GM21423 (cell line): ENCODE data around the gene OGA.

Source experiments
- ATAC-seq: cut with Tn5 transposase; IDR thresholded peaks from one replicate; pipeline ENCODE4 v1.9.1; 2021; ENCODE audit warnings: mild to moderate bottlenecking, moderate library complexity; ENCODE audit not compliant: unreplicated experiment

The OGA gene

DNA sequence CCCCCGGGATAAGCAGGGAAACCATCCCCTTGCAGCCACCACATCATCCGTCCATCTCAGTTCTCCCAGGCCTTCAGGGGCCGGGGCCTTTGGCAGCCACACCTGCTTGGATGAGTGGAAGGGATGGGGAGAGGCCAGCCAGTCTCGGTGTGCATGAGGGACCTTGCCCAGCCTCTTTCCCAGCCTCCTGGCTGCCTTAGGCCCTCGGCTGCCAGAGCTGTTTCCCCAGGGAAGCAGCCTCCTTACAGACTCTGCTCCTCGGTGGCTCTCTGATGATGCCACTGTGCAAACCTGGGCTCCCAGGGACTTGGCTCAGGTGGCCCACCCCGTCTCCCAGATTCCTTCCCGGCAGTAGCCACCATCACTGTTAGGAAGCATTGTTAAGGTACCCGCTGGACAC, 57.0 kb downstream of the OGA start:
- ATAC-seq: no peak

DNA sequence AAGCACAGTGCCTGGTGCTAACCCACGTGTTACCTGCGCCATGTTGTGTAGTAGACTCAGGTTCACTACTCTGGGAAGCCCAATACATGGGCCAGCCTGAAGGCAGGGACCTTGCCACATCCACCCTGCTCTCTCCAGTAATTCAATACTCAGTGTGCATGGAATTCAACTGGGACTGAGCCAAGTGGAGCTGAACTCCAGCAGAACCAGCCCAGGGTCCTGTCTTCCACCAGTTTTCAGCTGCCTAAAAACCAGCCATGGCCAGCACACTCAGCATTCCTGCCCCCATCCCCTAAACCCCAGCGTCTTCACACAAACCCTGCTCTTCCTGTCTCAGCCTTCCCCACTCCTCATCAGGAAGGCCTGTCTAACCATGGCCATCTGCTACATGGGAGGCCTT, 57.7 kb downstream of the OGA start:
- ATAC-seq: no peak

DNA sequence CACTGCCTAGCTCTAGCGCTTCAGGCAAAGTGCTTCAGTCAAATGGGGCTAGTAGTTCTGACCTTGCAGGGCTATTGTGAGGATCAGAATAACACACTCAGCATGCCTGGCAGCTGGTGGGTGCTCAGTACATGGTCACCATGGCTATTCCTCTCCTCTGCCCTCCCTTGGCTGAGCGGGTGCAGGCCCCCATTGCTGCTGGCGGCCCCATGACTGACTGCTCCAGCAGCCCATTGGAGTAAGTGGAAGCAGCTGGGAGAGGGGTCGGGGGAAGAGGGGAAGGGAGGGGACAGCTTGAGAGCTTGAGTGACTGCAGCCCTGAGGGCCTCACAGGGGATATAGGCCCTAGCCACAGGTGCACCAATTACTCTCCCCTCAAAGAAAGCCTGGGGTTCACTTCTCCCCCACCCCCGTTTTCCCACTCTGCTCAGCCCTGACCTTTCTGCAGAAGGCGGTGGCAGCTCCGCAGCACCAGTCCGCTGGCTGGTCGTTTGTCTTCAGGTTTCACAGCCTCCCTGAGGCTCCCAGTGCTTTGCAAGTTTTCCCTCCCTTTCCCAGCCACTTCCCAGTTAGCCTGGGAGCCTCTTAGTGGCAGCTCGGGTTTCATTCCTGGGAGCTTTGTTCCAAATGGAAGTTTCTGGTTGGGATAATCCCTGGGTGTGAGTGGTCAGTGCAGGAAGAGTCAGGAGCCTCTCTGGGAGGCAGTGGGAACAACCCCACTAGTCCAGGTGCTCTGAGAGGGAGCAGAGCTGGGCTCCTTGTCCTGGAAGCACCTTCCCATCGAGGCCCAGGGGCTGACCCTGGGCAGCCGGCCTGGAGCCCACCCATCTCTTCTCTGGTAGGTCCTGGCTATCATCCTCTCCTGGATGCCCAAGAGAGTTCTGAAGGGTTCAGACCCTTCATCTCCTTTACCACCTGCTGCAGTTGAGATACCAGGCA, 58.7 kb downstream of the OGA start:
- ATAC-seq: no peak

DNA sequence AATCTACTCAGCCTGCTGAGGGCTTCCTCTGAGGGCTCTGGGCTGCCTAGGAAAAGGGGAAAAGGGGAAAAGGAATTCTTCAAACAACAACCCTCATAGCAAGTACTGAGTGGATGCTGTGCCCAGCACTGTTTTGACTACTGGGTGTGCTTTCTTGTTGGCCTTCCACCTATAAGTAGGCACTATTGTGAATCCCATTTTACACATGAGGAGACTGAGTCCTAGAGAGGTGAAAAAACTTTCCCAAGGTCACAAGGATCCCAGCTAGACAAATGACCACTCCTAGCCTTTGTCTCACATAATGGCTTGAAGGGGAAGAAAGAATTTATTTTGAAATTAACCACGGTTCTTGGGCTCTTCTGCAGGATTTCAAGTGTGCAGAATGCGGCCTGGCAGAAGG, 59.4 kb downstream of the OGA start:
- no peak for ATAC-seq

DNA sequence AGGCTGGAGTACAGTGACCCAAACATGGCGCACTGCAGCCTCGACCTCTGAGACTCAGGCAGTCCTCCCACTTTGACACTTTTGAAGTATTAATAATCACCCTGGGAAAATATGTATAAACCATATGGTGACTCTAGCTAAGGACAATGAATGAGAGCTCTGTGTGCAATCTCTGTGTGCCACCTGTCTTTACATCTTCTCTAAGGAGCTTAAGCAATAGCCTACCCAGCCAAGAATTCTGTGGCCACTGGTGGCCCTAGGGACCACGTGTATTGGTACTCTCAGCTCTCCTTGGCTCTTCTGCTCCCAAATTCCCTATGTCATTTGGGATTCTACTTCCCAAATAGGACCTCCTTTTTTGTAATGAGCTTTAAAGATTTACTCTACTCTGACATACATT, 66.0 kb downstream of the OGA start:
- ATAC-seq: no peak

DNA sequence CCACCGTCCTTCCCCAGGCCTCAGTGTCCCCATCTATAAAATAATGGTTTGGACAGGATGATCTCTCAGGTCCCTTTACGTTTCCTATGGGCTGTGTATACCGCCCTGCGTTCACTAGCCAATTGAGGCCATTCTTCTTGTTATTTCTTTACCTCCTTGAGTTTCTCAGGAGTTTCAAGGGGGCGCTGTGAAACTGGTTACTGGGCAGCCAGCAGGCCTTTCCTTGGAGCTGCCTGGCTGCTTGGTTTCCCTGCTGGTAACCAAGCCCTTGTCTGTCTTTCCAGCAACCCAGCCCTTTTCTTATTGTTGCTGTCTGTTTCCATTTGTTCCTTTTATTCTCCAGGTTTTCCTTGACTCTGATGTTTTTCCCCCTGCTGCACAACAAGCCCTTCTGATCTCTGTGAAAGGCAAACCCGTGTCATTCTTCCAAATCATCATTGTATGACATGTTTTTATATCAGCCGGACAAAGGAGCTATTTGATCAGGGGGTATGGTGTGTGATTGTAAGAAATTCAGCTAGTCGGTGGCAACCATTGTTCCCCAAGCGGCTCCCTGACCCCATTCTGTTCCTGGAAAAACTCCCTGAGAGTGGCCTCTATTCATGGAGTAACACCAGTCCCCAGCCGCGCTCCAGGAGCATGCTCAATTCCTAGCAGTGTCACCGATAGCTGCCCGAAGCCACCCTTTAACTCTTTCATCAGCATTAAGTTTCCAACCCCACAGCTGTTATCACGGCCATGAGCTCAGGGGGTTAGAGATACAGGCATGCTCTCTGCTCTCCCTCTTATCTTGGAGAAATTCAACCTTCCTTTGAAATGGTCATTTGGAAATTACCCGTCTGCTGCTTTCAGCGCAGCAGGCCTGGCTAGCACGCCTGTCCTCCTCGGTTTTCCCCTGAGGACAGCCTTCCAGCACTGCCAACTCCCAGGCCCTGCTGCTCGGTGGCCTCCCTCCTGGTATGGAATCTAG, 68.9 kb downstream of the OGA start:
- no peak for ATAC-seq

DNA sequence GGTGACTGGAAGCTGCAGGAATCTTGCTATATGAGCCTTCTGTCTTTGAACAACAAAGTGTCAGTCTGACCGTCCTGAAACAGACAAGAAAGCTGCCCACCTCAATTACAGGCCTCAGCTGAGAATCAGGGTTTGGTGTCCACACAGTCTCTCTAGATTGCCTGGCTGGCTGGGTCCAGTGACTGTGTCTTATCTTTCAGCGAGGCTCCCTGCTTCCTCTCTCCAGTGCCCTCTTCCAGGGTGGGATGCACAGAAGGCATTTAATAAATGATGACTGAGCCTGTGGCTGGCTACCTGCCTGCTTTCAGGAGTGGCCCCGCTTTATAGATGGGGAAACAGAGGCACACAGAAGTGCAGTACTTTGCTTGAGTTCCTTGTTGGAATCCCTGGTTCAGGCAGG, 69.7 kb downstream of the OGA start:
- ATAC-seq: no peak

DNA sequence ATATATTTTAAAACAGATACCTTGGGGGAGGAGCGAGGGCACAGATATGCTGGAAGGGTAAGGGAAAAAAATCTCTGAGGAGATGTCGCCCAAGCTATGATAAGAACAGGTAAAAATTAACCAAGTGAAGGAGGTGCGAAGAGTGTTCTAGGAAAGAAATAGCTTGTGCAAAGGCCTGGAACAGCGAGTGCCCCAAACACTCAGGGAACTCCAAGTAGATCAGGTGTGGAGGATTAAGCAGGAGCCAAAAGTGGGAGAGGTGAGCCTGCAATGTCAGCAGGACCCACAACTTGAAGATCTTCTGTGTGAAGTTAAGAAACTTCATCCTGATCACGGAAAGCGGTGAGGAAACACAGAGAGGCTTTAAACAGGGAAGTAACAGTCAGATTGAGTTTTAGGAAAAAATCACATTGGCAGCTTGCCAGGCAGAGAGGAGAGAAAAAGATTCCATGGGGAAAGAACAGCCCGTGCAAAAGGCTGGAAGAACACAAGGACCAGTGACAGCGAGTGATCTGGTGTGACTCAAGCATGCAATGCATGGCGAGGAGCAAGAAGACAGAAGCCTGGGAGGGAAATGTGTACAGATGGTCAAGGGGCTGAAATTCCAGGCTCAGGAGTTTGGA, 73.1 kb downstream of the OGA start:
- ATAC-seq: no peak

DNA sequence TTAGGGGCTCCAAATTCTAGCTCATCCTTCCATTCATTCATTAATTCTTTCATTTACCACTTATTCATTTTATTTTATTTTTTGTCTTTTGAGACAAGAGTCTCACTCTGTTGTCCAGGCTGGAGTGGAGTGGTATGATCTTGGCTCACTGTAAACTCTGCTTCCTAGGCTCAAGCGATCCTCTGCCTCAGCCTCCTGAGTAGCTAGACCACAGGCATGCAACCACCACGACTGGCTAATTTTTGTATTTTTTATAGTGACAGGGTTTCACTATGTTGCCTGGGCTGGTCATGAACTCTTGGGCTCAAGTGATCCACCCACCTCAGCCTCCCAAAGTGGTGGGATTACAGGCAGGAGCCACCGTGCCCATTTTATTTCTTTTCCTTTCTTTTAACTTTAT, 74.0 kb downstream of the OGA start:
- ATAC-seq: no peak

DNA sequence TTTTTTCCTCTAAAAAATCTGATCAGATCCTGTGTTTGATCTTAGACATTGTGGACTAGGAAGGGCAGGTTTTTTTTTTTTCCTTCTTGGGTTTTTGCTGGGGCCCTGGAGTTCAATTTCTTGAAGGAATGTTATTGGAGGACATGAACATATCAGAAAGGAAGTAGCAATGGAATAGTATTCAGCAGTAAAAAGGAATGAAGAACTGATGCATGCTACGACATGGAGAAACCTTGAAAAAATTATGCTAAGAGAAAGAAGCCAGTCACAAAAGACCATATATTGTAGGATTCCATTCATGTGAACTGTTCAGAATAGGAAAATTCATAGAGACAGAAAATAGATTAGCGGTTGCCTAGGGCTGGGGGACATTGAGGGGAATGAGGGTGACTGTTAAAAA, 76.3 kb downstream of the OGA start:
- no peak for ATAC-seq

DNA sequence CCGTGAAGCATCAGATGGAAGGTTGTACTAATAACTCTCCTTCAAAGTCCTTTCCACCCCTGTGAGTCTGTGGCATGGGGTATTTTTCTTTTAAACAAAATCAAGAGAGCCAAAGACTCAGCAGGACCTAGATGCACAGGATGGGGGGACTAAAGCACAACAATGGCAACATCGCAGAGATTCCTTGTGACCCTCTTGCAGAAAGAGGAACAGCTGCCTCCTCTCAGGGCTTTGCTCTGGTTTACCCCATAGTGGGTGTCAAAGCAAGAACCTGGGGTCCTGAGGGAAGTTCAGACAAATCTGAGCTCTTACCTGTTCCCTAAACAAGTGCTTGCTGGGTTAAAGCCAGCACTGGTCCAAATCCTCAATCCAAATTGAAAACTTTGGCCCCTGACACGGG, 81.6 kb downstream of the OGA start:
- ATAC-seq: no peak
